B cell (primary cell): ENCODE measurements around the gene CELF4. TPM values are rescaled to one million over a fixed set of nuclear protein-coding genes. Genes with fewer than 3 reads are reported as not detected.

Experiments used
- ATAC-seq: fragments of 200-7000 bp; cut with Tn5 transposase; one replicate; pipeline ENCODE4 v1.10.0; 2021; ENCODE audit warnings: low read depth, mild to moderate bottlenecking, moderate number of reproducible peaks, moderate library complexity
- CTCF ChIA-PET: fragments of 350-600 bp; sonication (Branson Sonifier 250); formaldehyde crosslinking; loops from one replicate; lab custom pipeline; 2021; ENCODE audit warnings: antibody characterized with exemption, inconsistent platforms; lab: Charles Lee
- POLR2A ChIA-PET: fragments of 350-600 bp; sonication (Branson Sonifier 250); formaldehyde crosslinking; loops from one replicate; lab custom pipeline; 2021; ENCODE audit warnings: antibody characterized with exemption; lab: Charles Lee
- DNase-seq: peaks from one replicate; pipeline ENCODE4 v3.0.0; 2013
- H2AFZ ChIP-seq: 2 replicates; pipeline ENCODE4 v1.6.1; 2012; ENCODE audit warnings: mild to moderate bottlenecking, low read depth, low read length; ENCODE audit not compliant: insufficient read depth, poor library complexity, severe bottlenecking
- H3K27ac ChIP-seq, 2 donors: 1 replicate in 1 of 2; 2 replicates in 1 of 2; pipeline ENCODE4 v1.5.1; 2012 to 2013; ENCODE audit warnings: low read length in 2 of 2, mild to moderate bottlenecking in 2 of 2, moderate library complexity in 1 of 2
- H3K27me3 ChIP-seq, 4 experiments: fragments of 200-600 bp in 1 of 4; sonication (generic) in 1 of 4; replicated peaks in 1 of 4; 1 replicate in 2 of 4; 2 replicates in 2 of 4; pipeline versions ENCODE4 v1.6.1 to v1.7.0; 2013 to 2016; ENCODE audit warnings: low read length in 3 of 4, mild to moderate bottlenecking in 2 of 4, mixed read lengths in 1 of 4, moderate library complexity in 1 of 4; ENCODE audit not compliant: insufficient read depth in 4 of 4, control insufficient read depth in 3 of 4; ENCODE audit errors: control extremely low read depth in 1 of 4
- H3K36me3 ChIP-seq, 2 experiments: replicated peaks in 1 of 2; 1 replicate in 1 of 2; 2 replicates in 1 of 2; pipeline versions ENCODE4 v1.6.1 to v1.7.1; 2013; ENCODE audit warnings: low read length in 1 of 2; ENCODE audit not compliant: insufficient read depth in 2 of 2, control insufficient read depth in 1 of 2; ENCODE audit errors: control extremely low read depth in 1 of 2, extremely low read depth in 1 of 2
- H3K4me1 ChIP-seq, 2 donors: fragments of 200-600 bp in 1 of 2; sonication (generic) in 1 of 2; 1 replicate in 1 of 2; 2 replicates in 1 of 2; pipeline versions ENCODE4 v1.5.1 to v1.6.1; 2013 to 2017; ENCODE audit warnings: low read length in 2 of 2; ENCODE audit not compliant: control insufficient read depth in 2 of 2, insufficient read depth in 2 of 2
- H3K4me2 ChIP-seq: replicated peaks from 2 replicates; pipeline ENCODE3; 2012; ENCODE audit warnings: mild to moderate bottlenecking, low read depth, low read length; ENCODE audit not compliant: poor library complexity, severe bottlenecking
- H3K4me3 ChIP-seq, 5 experiments: fragments of 200-600 bp in 1 of 5; sonication (generic) in 1 of 5; 1 replicate in 3 of 5; 2 replicates in 2 of 5; pipeline versions ENCODE4 v1.5.1 to v1.7.0; 2011 to 2016; ENCODE audit warnings: low read length in 4 of 5, mild to moderate bottlenecking in 4 of 5, low read depth in 2 of 5, control low read depth in 1 of 5, moderate library complexity in 1 of 5; ENCODE audit not compliant: insufficient read depth in 1 of 5; ENCODE audit errors: control extremely low read depth in 1 of 5, extremely low read depth in 1 of 5
- H3K79me2 ChIP-seq: fragments of 200-600 bp; sonication (generic); one replicate; pipeline ENCODE4 v1.6.0; 2016; ENCODE audit warnings: low read length; ENCODE audit not compliant: control insufficient read depth, insufficient read depth
- H3K9ac ChIP-seq: fragments of 200-600 bp; sonication (generic); 2 replicates; pipeline ENCODE4 v1.6.1; 2017; ENCODE audit warnings: mild to moderate bottlenecking, low read length, moderate library complexity
- H3K9me3 ChIP-seq, 3 donors: one replicate each; pipeline versions ENCODE4 v1.6.1 to v1.7.1; 2013; ENCODE audit warnings: low read length in 2 of 3; ENCODE audit not compliant: control insufficient read depth in 2 of 3, insufficient read depth in 1 of 3; ENCODE audit errors: control extremely low read depth in 1 of 3
- H4K20me1 ChIP-seq: 2 replicates; pipeline ENCODE4 v1.6.0; 2012; ENCODE audit warnings: mild to moderate bottlenecking, low read length; ENCODE audit not compliant: insufficient read depth, control insufficient read depth, poor library complexity, severe bottlenecking
- H3K27ac Mint-ChIP-seq: one replicate; pipeline ENCODE4 v1.8.0; 2021; ENCODE audit warnings: mixed read lengths
- H3K27me3 Mint-ChIP-seq: one replicate; pipeline ENCODE4 v1.8.0; 2021; ENCODE audit warnings: mixed read lengths
- H3K4me1 Mint-ChIP-seq: one replicate; pipeline ENCODE4 v1.8.0; 2021; ENCODE audit warnings: mixed read lengths
- H3K4me3 Mint-ChIP-seq: one replicate; pipeline ENCODE4 v1.8.0; 2021; ENCODE audit warnings: mixed read lengths
- H3K9me3 Mint-ChIP-seq: one replicate; pipeline ENCODE4 v1.8.0; 2022; ENCODE audit warnings: mixed read lengths; ENCODE audit not compliant: insufficient read depth
- EZH2 ChIP-seq: IDR thresholded peaks from 2 replicates; pipeline ENCODE4 v1.6.1; 2012; ENCODE audit warnings: borderline replicate concordance, low read depth, mild to moderate bottlenecking, moderate library complexity, low read length; ENCODE audit not compliant: insufficient read depth, poor library complexity, severe bottlenecking
- WGBS: methylation state at CpG from one replicate; pipeline ENCODE4 v1.1.5; 2013; ENCODE audit warnings: missing lambda C conversion rate; ENCODE audit not compliant: insufficient coverage; 5-methylcytosine and 5-hydroxymethylcytosine counted together
- intact Hi-C: fragments of 100-400 bp; cut with micrococcal nuclease; formaldehyde crosslinking; loops from one replicate; pipeline ENCODE4 v1.10.0; 2022
- polyA plus RNA-seq: library from polyadenylated mRNA; depleted of rRNA; stranded (reverse); fragments of >200 nt; gene quantifications from 2 replicates; pipeline ENCODE4 v1.2.3, GENCODE V29; 2012
- total RNA-seq, 2 donors: library from RNA; stranded (reverse); fragments of 120-200 nt in 1 of 2; gene quantifications; 1 replicate in 1 of 2; 2 replicates in 1 of 2; pipeline versions ENCODE4 v1.2.3 to v1.2.4, GENCODE V29; 2013 to 2022
- TF ChIP-seq, protein P1 (sequence below): fragments of 200-600 bp; IDR thresholded peaks from one replicate; pipeline ENCODE4 v1.8.0; 2022; ENCODE audit warnings: antibody characterized with exemption, mild to moderate bottlenecking

Gene CELF4
- total and polyA plus RNA-seq, 2 donors (not counting 1 experiment from before 2014, with no cell fraction given): not detected

DNA sequence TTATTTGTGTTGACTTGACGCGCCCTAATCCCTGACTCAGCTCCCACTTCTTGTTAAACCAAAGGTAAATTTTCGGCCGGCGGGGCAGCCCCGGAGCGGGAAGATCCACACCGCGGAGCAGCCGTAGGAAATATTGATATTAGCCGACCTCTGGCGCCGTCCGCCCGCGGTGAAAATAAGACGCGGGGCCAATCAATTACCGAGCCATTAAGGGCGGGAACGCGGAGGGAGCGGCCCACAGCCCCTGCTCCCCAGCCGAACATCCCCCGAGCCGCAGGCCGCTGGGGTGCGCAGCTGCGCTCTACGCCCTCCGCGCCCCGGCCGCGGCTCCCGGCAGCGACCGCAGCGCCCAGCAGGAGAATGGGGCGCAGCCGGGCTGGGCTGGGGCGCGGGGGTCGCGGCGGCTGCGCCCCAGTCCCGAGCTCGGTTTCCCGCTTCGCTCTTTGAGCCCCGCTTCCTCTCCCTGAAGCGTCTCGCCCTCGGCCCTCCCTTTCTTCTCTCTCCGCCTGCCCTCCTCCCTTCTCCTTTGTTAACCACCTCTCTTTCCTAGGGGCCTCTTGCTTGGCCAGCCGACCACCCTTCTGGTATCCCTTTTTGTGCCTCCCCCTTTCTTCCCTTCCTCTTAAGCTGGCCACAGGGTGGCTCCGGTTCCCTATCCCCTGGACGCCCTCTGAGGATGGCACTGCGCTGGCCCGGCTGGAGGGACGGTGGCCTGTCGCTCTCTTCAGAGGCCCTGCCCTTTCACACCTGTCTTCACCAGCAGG is 40.9 kb downstream of the CELF4 start:
- Histone ChIP-seq H3K36me3 (no peaks in the 10 kb centered on the region), H3K4me3 (no peak overlapping the region), H2AFZ (no peak overlapping the region), H3K9ac (no peak overlapping the region), H3K4me1 (no peaks in the 10 kb centered on the region), H3K79me2 (no peaks in the 10 kb centered on the region), H3K27ac (no peak overlapping the region), H3K27me3 (peaks cover 0 to 28% (median 6%) of the 10 kb centered on the region in 4 experiments), H4K20me1 (no peaks in the 10 kb centered on the region), H3K9me3 (peaks cover 0 to 3% (median 0%) of the 10 kb centered on the region in 3 donors), H3K4me2 (no peak overlapping the region)
- ChIA-PET POLR2A (no interaction called here), CTCF (no interaction called here)
- Mint-ChIP-seq H3K27ac (no peak overlapping the region), H3K4me1 (peaks cover 13% of the 10 kb centered on the region), H3K9me3 (no peaks in the 10 kb centered on the region), H3K4me3 (no peak overlapping the region), H3K27me3 (peaks cover 44% of the 10 kb centered on the region)
- WGBS: 6% methylated on average over 59 of the region's 63 CpGs
- intact Hi-C loops: no loop called here
- no peak for DNase-seq
- ATAC-seq: no peak
- TF ChIP-seq, protein P1, sequence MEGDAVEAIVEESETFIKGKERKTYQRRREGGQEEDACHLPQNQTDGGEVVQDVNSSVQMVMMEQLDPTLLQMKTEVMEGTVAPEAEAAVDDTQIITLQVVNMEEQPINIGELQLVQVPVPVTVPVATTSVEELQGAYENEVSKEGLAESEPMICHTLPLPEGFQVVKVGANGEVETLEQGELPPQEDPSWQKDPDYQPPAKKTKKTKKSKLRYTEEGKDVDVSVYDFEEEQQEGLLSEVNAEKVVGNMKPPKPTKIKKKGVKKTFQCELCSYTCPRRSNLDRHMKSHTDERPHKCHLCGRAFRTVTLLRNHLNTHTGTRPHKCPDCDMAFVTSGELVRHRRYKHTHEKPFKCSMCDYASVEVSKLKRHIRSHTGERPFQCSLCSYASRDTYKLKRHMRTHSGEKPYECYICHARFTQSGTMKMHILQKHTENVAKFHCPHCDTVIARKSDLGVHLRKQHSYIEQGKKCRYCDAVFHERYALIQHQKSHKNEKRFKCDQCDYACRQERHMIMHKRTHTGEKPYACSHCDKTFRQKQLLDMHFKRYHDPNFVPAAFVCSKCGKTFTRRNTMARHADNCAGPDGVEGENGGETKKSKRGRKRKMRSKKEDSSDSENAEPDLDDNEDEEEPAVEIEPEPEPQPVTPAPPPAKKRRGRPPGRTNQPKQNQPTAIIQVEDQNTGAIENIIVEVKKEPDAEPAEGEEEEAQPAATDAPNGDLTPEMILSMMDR: no peak
- TF ChIP-seq EZH2: no peak

DNA sequence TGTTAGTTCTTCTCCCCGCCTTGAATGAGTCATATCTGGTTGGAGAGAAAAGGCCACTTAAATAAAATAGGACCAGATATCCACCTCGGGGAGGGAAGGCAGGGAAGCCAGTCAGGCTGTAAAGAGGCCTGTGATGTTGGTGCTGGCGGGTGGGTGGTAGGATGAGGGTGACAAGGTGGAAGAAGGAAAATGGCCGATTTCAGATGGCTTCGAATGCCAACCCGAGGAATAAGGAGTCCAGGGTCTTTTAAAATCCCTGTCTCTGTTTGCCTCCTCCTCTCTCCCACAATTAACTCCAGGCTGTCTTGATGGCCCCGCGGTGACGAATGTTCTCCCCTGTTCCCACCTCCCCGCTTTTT is 41.5 kb downstream of the CELF4 start:
- Histone ChIP-seq H3K4me2 (no peak overlapping the region), H3K27ac (no peak overlapping the region), H2AFZ (no peak overlapping the region), H3K4me3 (no peak overlapping the region), H3K79me2 (no peaks in the 10 kb centered on the region), H3K4me1 (no peaks in the 10 kb centered on the region), H4K20me1 (no peaks in the 10 kb centered on the region), H3K9ac (no peak overlapping the region), H3K36me3 (no peaks in the 10 kb centered on the region), H3K27me3 (peaks cover 0 to 28% (median 6%) of the 10 kb centered on the region in 4 experiments), H3K9me3 (peaks cover 0 to 3% (median 0%) of the 10 kb centered on the region in 3 donors)
- CTCF ChIA-PET: no interaction called here
- WGBS: 37% methylated on average over 6 of the region's 10 CpGs
- peak overlapping the region; percentile 13 for H3K4me3 Mint-ChIP-seq
- no peak for DNase-seq
- peaks cover 13% of the 10 kb centered on the region for H3K4me1 Mint-ChIP-seq
- POLR2A ChIA-PET: no interaction called here
- no peak overlapping the region for H3K27ac Mint-ChIP-seq
- TF ChIP-seq, protein P1: no peak
- TF ChIP-seq EZH2: no peak
- intact Hi-C loops: no loop called here
- ATAC-seq: no peak
- H3K27me3 Mint-ChIP-seq: peaks cover 44% of the 10 kb centered on the region
- no peaks in the 10 kb centered on the region for H3K9me3 Mint-ChIP-seq
